GM06990 (cell line): ENCODE data around the gene SVIL.

ENCODE experiments used
- DNase-seq: peaks from one replicate; pipeline ENCODE4 v3.0.0-alpha.2; 2011; ENCODE audit not compliant: insufficient read length; ENCODE audit errors: extremely low read depth
- H3K27me3 ChIP-seq: replicated peaks from 2 replicates; pipeline ENCODE4 v1.6.0; 2011; ENCODE audit warnings: low read length; ENCODE audit not compliant: control insufficient read depth, insufficient read depth
- H3K36me3 ChIP-seq: 2 replicates; pipeline ENCODE4 v1.5.1; 2011; ENCODE audit warnings: low read length; ENCODE audit not compliant: control insufficient read depth, insufficient read depth
- H3K4me3 ChIP-seq: replicated peaks from 2 replicates; pipeline ENCODE4 v1.5.1; 2011; ENCODE audit warnings: low read depth, mild to moderate bottlenecking, control low read depth, low read length
- CTCF ChIP-seq: IDR thresholded peaks from 2 replicates; pipeline ENCODE4 v1.5.1; 2011; ENCODE audit warnings: low read length, control low read depth, mild to moderate bottlenecking, inconsistent platforms; ENCODE audit not compliant: insufficient read depth, poor library complexity, severe bottlenecking

The SVIL gene

DNA sequence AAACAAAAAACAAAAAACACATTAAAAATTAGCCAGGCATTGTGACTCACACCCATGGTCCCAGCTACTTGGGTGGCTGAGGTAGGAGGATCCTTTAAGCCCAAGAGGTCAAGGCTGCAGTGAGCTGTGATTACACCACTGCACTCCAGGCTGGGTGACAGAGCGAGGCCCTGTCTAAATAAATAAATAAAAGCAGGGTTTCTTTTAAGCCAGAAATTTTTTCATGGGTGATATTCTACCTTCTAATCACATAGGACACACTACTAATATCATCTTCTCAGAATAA is 14.2 kb upstream of the SVIL start:
- Histone ChIP-seq H3K36me3 (no peaks in the 10 kb centered on the region), H3K4me3 (no peak overlapping the region), H3K27me3 (no peaks in the 10 kb centered on the region)
- TF ChIP-seq CTCF = no peak
- no peak for DNase-seq

- no peak for DNase-seq
- no peaks in the 10 kb centered on the region for H3K27me3 ChIP-seq
- TF ChIP-seq CTCF = no peak
- H3K36me3 ChIP-seq = no peaks in the 10 kb centered on the region
- H3K4me3 ChIP-seq = no peak overlapping the region
Observed at GRCh38 chr10:29648114-29648982, 13.6 kb upstream of the SVIL start.

GRCh38 chr10:29647478-29647877 is 12.7 kb upstream of the SVIL start:
- no peak overlapping the region for H3K4me3 ChIP-seq
- H3K27me3 ChIP-seq = no peaks in the 10 kb centered on the region
- no peak for DNase-seq
- H3K36me3 ChIP-seq = no peaks in the 10 kb centered on the region
- TF ChIP-seq CTCF = no peak

DNA sequence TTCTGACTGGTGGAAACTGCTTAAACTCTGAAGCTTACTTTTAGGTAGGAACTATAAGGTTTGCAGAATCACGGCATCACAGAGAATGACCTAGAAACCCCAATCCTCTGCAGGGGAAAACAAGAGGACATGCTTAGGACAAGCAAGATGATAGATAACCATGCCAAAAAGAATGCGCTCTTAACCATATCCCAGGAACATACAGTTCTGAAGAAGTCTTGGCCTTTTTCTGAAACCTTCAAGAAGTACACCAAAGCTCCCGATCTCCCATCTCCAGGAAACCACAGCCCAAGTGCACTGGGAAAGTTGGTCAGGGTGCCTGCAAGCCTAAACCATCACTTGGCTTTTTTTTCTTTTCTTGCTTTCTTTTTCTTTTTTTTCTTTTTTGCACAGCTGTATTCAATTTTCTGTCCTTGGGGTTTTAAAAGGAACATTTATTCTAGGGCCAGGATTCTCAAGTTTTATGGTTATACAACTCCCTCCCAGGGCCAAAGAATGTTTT is 12.2 kb upstream of the SVIL start:
- Histone ChIP-seq H3K4me3 (no peak overlapping the region), H3K27me3 (no peaks in the 10 kb centered on the region), H3K36me3 (no peaks in the 10 kb centered on the region)
- TF ChIP-seq CTCF = no peak
- DNase-seq = no peak

GRCh38 chr10:29646238-29646902 is 11.6 kb upstream of the SVIL start:
- no peak for TF ChIP-seq CTCF
- Histone ChIP-seq H3K36me3 (no peaks in the 10 kb centered on the region), H3K4me3 (no peak overlapping the region), H3K27me3 (no peaks in the 10 kb centered on the region)
- DNase-seq = no peak
